ENCODE data around the gene MCM3AP. TPM values are rescaled to one million over a fixed set of nuclear protein-coding genes. Genes with fewer than 3 reads are reported as not detected.
A peak's percentile ranks its signal among the peaks of the same experiment; 100 is the strongest.

Gene MCM3AP
- total and polyA plus RNA-seq, 2 experiments from 2014 or later, result 35.4 to 64.8 TPM

- H3K4me3 ChIP-seq, result peak overlapping the region; percentile 98
- peaks cover 22% of the 10 kb centered on the region for H3K4me1 ChIP-seq (ENCODE audit: insufficient read depth)
- no peaks in the 10 kb centered on the region for H4K20me1 ChIP-seq (ENCODE audit: insufficient read depth, poor library complexity, severe bottlenecking)
- no peaks in the 10 kb centered on the region for H3K27me3 ChIP-seq
- H3K27ac ChIP-seq, result peak overlapping the region; percentile 96
- H3K9me3 ChIP-seq (ENCODE audit: low read depth), result no peaks in the 10 kb centered on the region
- peak; percentile 79 for DNase-seq (ENCODE audit: low spot score)
- no peaks in the 10 kb centered on the region for H3K36me3 ChIP-seq (replicated peaks; ENCODE audit: insufficient read depth, low read depth)
- TF ChIP-seq, protein P1, sequence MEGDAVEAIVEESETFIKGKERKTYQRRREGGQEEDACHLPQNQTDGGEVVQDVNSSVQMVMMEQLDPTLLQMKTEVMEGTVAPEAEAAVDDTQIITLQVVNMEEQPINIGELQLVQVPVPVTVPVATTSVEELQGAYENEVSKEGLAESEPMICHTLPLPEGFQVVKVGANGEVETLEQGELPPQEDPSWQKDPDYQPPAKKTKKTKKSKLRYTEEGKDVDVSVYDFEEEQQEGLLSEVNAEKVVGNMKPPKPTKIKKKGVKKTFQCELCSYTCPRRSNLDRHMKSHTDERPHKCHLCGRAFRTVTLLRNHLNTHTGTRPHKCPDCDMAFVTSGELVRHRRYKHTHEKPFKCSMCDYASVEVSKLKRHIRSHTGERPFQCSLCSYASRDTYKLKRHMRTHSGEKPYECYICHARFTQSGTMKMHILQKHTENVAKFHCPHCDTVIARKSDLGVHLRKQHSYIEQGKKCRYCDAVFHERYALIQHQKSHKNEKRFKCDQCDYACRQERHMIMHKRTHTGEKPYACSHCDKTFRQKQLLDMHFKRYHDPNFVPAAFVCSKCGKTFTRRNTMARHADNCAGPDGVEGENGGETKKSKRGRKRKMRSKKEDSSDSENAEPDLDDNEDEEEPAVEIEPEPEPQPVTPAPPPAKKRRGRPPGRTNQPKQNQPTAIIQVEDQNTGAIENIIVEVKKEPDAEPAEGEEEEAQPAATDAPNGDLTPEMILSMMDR (IDR thresholded peaks at IDR 0.05; ENCODE audit: poor library complexity), result peak; percentile 29
- TF ChIP-seq EZH2 (IDR thresholded peaks at IDR 0.05; ENCODE audit: borderline replicate concordance) (no peak), EZH2phosphoT487 (IDR thresholded peaks at IDR 0.05; ENCODE audit: low read depth, severe bottlenecking, unreplicated experiment) (no peak)
- no peaks in the 10 kb centered on the region for H3K9me2 ChIP-seq (replicated peaks; ENCODE audit: insufficient read depth)
- peak overlapping the region; percentile 99 for H2AFZ ChIP-seq
- 11% methylated on average over 39 of the region's 43 CpGs for WGBS (ENCODE audit: low lambda C conversion rate, missing lambda C conversion rate)
- peak overlapping the region; percentile 99 for H3K4me2 ChIP-seq
- H3K79me2 ChIP-seq, result peaks cover 78% of the 10 kb centered on the region
These were observed 39.9 kb upstream of the MCM3AP start for GRCh38 chr21:46325073-46325912.

GRCh38 chr21:46324390-46325072 lies 39.1 kb upstream of the MCM3AP start:
- 1% methylated on average over 51 of the region's 98 CpGs for WGBS (ENCODE audit: low lambda C conversion rate, missing lambda C conversion rate)
- peak overlapping the region; percentile 98 for H3K4me3 ChIP-seq
- H3K4me2 ChIP-seq, result peak overlapping the region; percentile 99
- H3K4me1 ChIP-seq (ENCODE audit: insufficient read depth), result peaks cover 22% of the 10 kb centered on the region
- peak; percentile 95 for DNase-seq (ENCODE audit: low spot score)
- no peaks in the 10 kb centered on the region for H4K20me1 ChIP-seq (ENCODE audit: insufficient read depth, poor library complexity, severe bottlenecking)
- H3K79me2 ChIP-seq, result peaks cover 74% of the 10 kb centered on the region
- H3K9me2 ChIP-seq (replicated peaks; ENCODE audit: insufficient read depth), result no peaks in the 10 kb centered on the region
- no peaks in the 10 kb centered on the region for H3K27me3 ChIP-seq
- peak overlapping the region; percentile 99 for H2AFZ ChIP-seq
- no peak for TF ChIP-seq EZH2 (IDR thresholded peaks at IDR 0.05; ENCODE audit: borderline replicate concordance)
- TF ChIP-seq, protein P1 (IDR thresholded peaks at IDR 0.05; ENCODE audit: poor library complexity), result peak; percentile 28
- H3K36me3 ChIP-seq (replicated peaks; ENCODE audit: insufficient read depth, low read depth), result no peaks in the 10 kb centered on the region
- peak overlapping the region; percentile 96 for H3K27ac ChIP-seq
- no peaks in the 10 kb centered on the region for H3K9me3 ChIP-seq (ENCODE audit: low read depth)

DNA sequence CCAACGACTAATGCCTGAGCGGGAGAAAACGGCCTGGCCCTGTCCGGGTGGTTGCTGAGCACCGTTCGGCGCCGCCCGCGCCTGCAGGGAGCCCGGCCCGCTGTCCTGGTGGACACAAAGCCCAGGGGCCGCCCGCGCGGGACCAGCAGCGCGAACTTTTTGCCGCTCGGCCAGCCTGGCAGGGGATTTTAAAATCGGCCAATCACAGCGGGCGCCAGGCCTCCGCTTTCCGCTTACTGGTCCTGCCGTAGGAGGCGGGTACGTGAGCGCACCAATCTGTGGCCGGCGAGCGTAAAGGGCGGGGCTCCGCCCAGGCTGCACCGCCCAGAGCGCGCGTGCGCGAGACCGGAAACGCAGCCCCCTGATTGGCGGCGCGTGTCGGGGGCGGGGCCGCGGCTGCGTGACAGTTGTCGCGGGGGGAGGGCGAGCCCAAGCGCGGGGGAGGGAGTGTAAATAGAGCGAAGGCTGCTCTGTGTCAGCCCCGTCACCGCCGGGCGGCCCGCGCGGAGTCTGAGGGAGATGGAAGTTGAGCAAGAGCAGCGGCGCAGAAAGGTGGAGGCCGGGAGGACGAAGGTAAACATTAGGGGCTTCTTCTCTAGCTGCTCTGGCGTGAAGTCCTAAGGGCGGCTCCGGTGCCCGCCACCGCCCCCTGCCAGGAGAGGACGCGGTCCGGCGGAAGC lies 38.4 kb upstream of the MCM3AP start, which contains the start of the genes C21orf58 and PCNT:
C21orf58 (minus strand) TSS at position 161 of the 680 bp plus-strand sequence. CDS start 1,132 bp downstream, outside the sequence.
PCNT (plus strand) TSS at position 447 of the 680 bp plus-strand sequence; CDS start at position 520, 73 bp downstream.
- peak; percentile 99 for DNase-seq (ENCODE audit: low spot score)
- H3K79me2 ChIP-seq, result peaks cover 70% of the 10 kb centered on the region
- H3K4me2 ChIP-seq, result peak within 1 kb of the TSS; percentile 100
- TF ChIP-seq EZH2 (IDR thresholded peaks at IDR 0.05; ENCODE audit: borderline replicate concordance), result no peak
- TF ChIP-seq EZH2phosphoT487 (IDR thresholded peaks at IDR 0.05; ENCODE audit: low read depth, severe bottlenecking, unreplicated experiment), result no peak
- TF ChIP-seq, protein P1 (IDR thresholded peaks at IDR 0.05; ENCODE audit: poor library complexity), result no peak
- H3K4me3 ChIP-seq, result peak within 1 kb of the TSS; percentile 98
- H3K9me3 ChIP-seq (ENCODE audit: low read depth), result no peaks in the 10 kb centered on the region
- no peaks in the 10 kb centered on the region for H3K27me3 ChIP-seq
- under 1% methylated on average over 60 of the region's 76 CpGs for WGBS (ENCODE audit: low lambda C conversion rate, missing lambda C conversion rate)
- no peaks in the 10 kb centered on the region for H3K9me2 ChIP-seq (replicated peaks; ENCODE audit: insufficient read depth)
- peak within 1 kb of the TSS; percentile 99 for H2AFZ ChIP-seq
- H3K36me3 ChIP-seq (replicated peaks; ENCODE audit: insufficient read depth, low read depth), result no peaks in the 10 kb centered on the region
- H4K20me1 ChIP-seq (ENCODE audit: insufficient read depth, poor library complexity, severe bottlenecking), result no peaks in the 10 kb centered on the region
- peak within 1 kb of the TSS; percentile 96 for H3K27ac ChIP-seq
- H3K4me1 ChIP-seq (ENCODE audit: insufficient read depth), result peaks cover 22% of the 10 kb centered on the region

Measured in hepatocyte (in vitro differentiated cells).